ENCODE data around the gene ARHGEF7.
"Not testable (repeated sequence)": the region's sequence is repeated elsewhere in the genome, so short reads cannot be mapped to it uniquely, and the experiment has no call there.

The ARHGEF7 gene, protein sequence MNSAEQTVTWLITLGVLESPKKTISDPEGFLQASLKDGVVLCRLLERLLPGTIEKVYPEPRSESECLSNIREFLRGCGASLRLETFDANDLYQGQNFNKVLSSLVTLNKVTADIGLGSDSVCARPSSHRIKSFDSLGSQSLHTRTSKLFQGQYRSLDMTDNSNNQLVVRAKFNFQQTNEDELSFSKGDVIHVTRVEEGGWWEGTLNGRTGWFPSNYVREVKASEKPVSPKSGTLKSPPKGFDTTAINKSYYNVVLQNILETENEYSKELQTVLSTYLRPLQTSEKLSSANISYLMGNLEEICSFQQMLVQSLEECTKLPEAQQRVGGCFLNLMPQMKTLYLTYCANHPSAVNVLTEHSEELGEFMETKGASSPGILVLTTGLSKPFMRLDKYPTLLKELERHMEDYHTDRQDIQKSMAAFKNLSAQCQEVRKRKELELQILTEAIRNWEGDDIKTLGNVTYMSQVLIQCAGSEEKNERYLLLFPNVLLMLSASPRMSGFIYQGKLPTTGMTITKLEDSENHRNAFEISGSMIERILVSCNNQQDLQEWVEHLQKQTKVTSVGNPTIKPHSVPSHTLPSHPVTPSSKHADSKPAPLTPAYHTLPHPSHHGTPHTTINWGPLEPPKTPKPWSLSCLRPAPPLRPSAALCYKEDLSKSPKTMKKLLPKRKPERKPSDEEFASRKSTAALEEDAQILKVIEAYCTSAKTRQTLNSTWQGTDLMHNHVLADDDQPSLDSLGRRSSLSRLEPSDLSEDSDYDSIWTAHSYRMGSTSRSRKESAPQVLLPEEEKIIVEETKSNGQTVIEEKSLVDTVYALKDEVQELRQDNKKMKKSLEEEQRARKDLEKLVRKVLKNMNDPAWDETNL

DNA sequence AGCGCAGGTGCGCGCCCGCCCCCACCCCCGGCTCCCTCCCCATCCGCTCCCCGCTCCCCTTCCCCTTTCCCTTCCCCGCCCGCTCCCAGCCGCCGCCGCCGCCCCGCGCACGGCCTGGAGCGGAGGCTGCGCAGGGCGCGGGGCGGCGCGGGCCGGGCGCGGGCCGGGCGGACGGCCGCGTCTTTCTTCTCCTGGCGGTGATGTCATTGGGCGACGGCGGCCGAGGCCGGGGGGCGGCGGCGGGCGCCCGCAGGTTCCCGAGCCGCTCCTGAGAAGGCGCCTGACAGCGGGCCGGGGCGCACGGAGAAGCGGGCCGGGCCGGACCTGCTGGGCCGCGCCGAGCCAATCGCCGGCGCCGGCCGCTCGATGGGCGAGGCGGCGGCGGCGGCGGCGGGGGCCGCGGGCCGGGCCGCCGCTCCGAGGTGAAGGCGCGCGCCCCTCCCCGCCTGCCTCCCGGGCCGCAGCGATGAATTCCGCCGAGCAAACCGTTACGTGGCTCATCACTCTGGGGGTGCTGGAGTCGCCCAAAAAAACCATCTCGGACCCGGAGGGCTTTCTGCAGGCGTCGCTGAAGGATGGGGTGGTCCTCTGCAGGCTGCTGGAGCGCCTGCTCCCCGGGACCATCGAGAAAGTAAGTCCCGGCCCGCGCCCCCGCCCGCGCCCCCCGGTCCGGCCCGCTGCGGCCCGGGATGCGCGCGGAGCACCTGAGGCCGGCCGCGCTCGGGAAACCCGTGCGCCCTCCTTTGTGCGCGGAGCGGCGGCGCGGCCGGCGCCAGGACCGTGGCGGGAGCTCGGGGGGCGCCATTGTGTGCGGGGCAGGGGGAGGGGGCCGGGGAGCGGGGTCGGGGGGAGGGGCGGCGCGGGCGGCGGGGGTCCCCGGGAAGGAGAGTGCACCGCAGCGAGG lies at the start of gene ARHGEF7:
Gene ARHGEF7, plus strand, starts transcription at position 250 of the 904 bp plus-strand sequence. Its CDS starts 217 bp downstream, at position 467.
- peaks cover 4 to 5% of the 10 kb centered on the region in 2 donors for H3K4me1 ChIP-seq (ENCODE audit: control insufficient read depth in 1 of 2, insufficient read depth in 2 of 2, low read length in 2 of 2)
- peaks cover 51 to 59% of the 10 kb centered on the region in 2 donors for H3K27me3 ChIP-seq (ENCODE audit: control insufficient read depth in 1 of 2, insufficient read depth in 2 of 2, low read length in 2 of 2)

DNA sequence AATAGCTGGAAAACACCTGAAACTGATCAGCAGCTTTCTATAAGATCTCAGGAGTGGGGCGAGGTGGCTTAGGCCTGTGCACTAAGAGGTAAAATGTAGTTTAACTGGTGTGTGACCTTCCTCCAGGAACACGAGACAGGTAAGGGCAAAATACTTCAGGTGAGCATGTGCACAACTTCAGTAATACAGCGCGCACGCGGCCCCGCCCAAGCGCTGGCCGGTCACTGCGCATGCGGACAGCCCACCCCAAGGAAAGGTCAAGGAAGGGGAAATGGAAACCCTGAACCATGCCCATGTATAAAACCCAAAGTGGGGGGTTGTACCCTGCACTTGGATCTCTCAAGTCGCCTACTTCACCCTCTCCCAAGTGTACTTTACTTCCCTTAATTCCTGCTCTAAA lies 49.4 kb upstream of the ARHGEF7 start:
- Histone ChIP-seq H3K27ac (ENCODE audit: low read depth, low read length) (no peak overlapping the region), H3K36me3 (ENCODE audit: control insufficient read depth in 1 of 2, insufficient read depth in 2 of 2, low read length in 2 of 2) (no peaks in the 10 kb centered on the region), H3K4me1 (ENCODE audit: control insufficient read depth in 1 of 2, insufficient read depth in 2 of 2, low read length in 2 of 2) (peaks cover 0 to 3% of the 10 kb centered on the region in 2 donors), H3K9ac (ENCODE audit: low read depth in 1 of 2, low read length in 2 of 2) (no peak overlapping the region), H3K27me3 (ENCODE audit: control insufficient read depth in 1 of 2, insufficient read depth in 2 of 2, low read length in 2 of 2) (no peaks in the 10 kb centered on the region), H3K4me3 (ENCODE audit: low read depth in 1 of 2, low read length in 2 of 2) (no peak overlapping the region), H3K9me3 (ENCODE audit: control insufficient read depth in 1 of 2, low read length in 2 of 2) (peaks cover 0 to 4% of the 10 kb centered on the region in 2 donors)

More for the DNA sequence above, at the start of gene ARHGEF7:
- peak within 1 kb of the TSS in 1 of 2 donors; percentile 32 for H3K9ac ChIP-seq (ENCODE audit: low read depth in 1 of 2, low read length in 2 of 2)
- H3K27ac ChIP-seq (ENCODE audit: low read depth, low read length): no peak within 1 kb of the TSS
- no peaks in the 10 kb centered on the region for H3K9me3 ChIP-seq (ENCODE audit: control insufficient read depth in 1 of 2, low read length in 2 of 2)
- H3K36me3 ChIP-seq (ENCODE audit: control insufficient read depth in 1 of 2, insufficient read depth in 2 of 2, low read length in 2 of 2): no peaks in the 10 kb centered on the region
- H3K4me3 ChIP-seq (ENCODE audit: low read depth in 1 of 2, low read length in 2 of 2): peak within 1 kb of the TSS; percentile 69 to 75

DNA sequence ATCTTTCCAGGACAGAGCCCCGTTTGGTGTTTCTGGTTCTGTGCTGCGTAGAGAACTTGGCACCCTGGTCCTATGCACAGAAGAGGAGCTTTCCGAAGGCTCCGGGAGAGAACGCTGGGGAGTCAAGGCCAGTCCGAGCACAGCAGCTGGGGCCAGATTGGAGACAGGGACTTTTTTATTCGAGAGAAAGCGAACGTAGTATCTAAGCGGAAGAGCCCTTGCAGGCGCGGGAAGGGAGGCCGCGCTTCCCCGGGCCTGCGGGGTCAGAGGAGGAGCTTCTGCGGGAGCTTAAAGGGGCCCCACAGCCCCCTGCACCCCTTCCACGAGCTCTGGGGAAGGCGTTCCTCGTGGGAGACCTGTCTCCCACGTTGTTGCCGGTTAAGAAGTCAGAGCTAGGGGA lies 48.6 kb upstream of the ARHGEF7 start:
- Histone ChIP-seq H3K36me3 (ENCODE audit: control insufficient read depth in 1 of 2, insufficient read depth in 2 of 2, low read length in 2 of 2) (no peaks in the 10 kb centered on the region), H3K27me3 (ENCODE audit: control insufficient read depth in 1 of 2, insufficient read depth in 2 of 2, low read length in 2 of 2) (no peaks in the 10 kb centered on the region), H3K27ac (ENCODE audit: low read depth, low read length) (no peak overlapping the region), H3K9ac (ENCODE audit: low read depth in 1 of 2, low read length in 2 of 2) (peak overlapping the region in 1 of 2 donors; percentile 23), H3K4me3 (ENCODE audit: low read depth in 1 of 2, low read length in 2 of 2) (peak overlapping the region in 1 of 2 donors; percentile 44), H3K4me1 (ENCODE audit: control insufficient read depth in 1 of 2, insufficient read depth in 2 of 2, low read length in 2 of 2) (peaks cover 0 to 3% of the 10 kb centered on the region in 2 donors), H3K9me3 (ENCODE audit: control insufficient read depth in 1 of 2, low read length in 2 of 2) (peaks cover 0 to 7% of the 10 kb centered on the region in 2 donors)

DNA sequence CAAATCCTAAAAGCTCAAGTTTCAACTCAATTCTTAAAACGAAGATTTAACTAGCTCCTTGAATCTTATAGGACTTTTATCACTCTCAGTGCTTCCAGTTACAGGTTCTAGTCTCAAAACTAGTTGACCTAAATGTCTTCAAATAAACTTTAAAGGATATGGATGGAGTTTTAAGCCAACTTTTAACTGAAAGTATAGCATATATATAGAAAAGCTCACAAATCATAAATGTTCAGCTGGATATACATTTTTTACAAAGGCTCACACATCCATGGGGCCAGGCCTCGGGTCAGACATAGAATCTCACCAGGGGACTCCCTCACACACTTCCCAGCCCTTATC lies 47.1 kb upstream of the ARHGEF7 start:
- Histone ChIP-seq H3K9me3 (ENCODE audit: control insufficient read depth in 1 of 2, low read length in 2 of 2) (peaks cover 0 to 7% of the 10 kb centered on the region in 2 donors), H3K4me3 (ENCODE audit: low read depth in 1 of 2, low read length in 2 of 2) (no peak overlapping the region), H3K36me3 (ENCODE audit: control insufficient read depth in 1 of 2, insufficient read depth in 2 of 2, low read length in 2 of 2) (no peaks in the 10 kb centered on the region), H3K27ac (ENCODE audit: low read depth, low read length) (no peak overlapping the region), H3K4me1 (ENCODE audit: control insufficient read depth in 1 of 2, insufficient read depth in 2 of 2, low read length in 2 of 2) (peaks cover 0 to 3% of the 10 kb centered on the region in 2 donors), H3K27me3 (ENCODE audit: control insufficient read depth in 1 of 2, insufficient read depth in 2 of 2, low read length in 2 of 2) (no peaks in the 10 kb centered on the region), H3K9ac (ENCODE audit: low read depth in 1 of 2, low read length in 2 of 2) (no peak overlapping the region)

DNA sequence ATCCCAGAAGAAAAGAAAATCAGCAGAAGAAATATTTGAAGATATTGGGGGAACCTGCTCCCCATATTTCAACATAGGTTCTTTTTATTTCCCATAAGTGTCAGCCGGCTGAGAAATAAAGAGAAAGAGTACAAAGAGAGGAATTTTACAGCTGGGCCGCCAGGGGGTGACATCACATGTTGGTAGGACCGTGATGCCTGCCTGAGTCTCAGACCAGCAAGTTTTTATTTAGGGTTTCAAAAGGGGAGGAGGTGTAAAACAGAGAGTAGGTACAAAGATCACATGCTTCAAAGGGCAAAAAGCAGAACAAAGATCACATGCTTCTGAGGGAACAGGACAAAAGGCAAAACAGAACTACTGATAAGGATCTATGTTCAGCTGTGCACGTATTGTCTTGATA lies 44.0 kb upstream of the ARHGEF7 start:
- H3K9ac ChIP-seq (ENCODE audit: low read depth in 1 of 2, low read length in 2 of 2); H3K27me3 ChIP-seq (ENCODE audit: control insufficient read depth in 1 of 2, insufficient read depth in 2 of 2, low read length in 2 of 2); H3K4me3 ChIP-seq (ENCODE audit: low read depth in 1 of 2, low read length in 2 of 2); H3K27ac ChIP-seq (ENCODE audit: low read depth, low read length); H3K4me1 ChIP-seq (ENCODE audit: control insufficient read depth in 1 of 2, insufficient read depth in 2 of 2, low read length in 2 of 2); H3K36me3 ChIP-seq (ENCODE audit: control insufficient read depth in 1 of 2, insufficient read depth in 2 of 2, low read length in 2 of 2): not testable (repeated sequence)
- peaks cover 6 to 16% of the 10 kb centered on the region in 2 donors for H3K9me3 ChIP-seq (ENCODE audit: control insufficient read depth in 1 of 2, low read length in 2 of 2)

DNA sequence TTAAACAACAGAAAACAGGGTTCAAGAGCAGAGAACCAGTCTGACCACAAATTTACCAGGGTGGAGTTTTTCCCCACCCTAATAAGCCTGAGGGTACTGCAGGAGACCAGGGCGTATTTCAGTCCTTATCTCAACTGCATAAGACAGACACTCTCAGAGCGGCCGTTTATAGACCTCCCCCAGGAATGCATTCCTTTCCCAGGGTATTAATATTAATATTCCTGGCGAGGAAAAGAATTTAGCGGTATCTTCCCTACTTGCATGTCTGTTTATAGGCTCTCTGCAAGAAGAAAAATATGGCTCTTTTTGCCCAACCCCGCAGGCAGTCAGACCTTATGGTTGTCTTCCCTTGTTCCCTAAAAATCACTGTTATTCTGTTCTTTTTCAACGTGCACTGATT lies 43.6 kb upstream of the ARHGEF7 start:
- H3K9me3 ChIP-seq (ENCODE audit: control insufficient read depth in 1 of 2, low read length in 2 of 2): peaks cover 6 to 16% of the 10 kb centered on the region in 2 donors
- not testable (repeated sequence) for H3K27me3 ChIP-seq (ENCODE audit: control insufficient read depth in 1 of 2, insufficient read depth in 2 of 2, low read length in 2 of 2); H3K4me3 ChIP-seq (ENCODE audit: low read depth in 1 of 2, low read length in 2 of 2)

DNA sequence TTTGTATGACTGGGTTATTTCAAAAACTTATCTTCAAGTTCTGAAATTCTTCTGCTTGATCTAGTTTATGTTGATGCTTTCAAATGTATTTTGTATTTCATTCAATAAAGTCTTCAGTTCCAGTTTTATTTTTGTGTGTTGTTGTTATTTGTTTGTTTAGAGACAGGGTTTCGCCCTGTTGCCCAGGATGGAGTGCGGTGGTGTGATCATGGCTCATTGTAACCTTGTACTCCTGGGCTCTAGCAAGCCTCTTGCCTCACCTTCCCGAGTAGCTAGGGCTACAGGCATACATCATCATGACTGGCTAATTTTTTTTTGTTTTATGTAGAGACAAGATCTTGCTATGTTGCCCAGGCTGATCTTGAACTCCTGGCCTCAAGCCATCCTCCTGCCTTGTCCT lies 40.3 kb upstream of the ARHGEF7 start:
- Histone ChIP-seq H3K9ac (ENCODE audit: low read depth in 1 of 2, low read length in 2 of 2) (no peak overlapping the region), H3K4me3 (ENCODE audit: low read depth in 1 of 2, low read length in 2 of 2) (no peak overlapping the region), H3K4me1 (ENCODE audit: control insufficient read depth in 1 of 2, insufficient read depth in 2 of 2, low read length in 2 of 2) (no peaks in the 10 kb centered on the region), H3K36me3 (ENCODE audit: control insufficient read depth in 1 of 2, insufficient read depth in 2 of 2, low read length in 2 of 2) (no peaks in the 10 kb centered on the region), H3K9me3 (ENCODE audit: control insufficient read depth in 1 of 2, low read length in 2 of 2) (peaks cover 6 to 16% of the 10 kb centered on the region in 2 donors), H3K27ac (ENCODE audit: low read depth, low read length) (no peak overlapping the region), H3K27me3 (ENCODE audit: control insufficient read depth in 1 of 2, insufficient read depth in 2 of 2, low read length in 2 of 2) (no peaks in the 10 kb centered on the region)

More for the DNA sequence above, 43.6 kb upstream of the ARHGEF7 start:
- not testable (repeated sequence) for H3K4me1 ChIP-seq (ENCODE audit: control insufficient read depth in 1 of 2, insufficient read depth in 2 of 2, low read length in 2 of 2); H3K27ac ChIP-seq (ENCODE audit: low read depth, low read length); H3K36me3 ChIP-seq (ENCODE audit: control insufficient read depth in 1 of 2, insufficient read depth in 2 of 2, low read length in 2 of 2); H3K9ac ChIP-seq (ENCODE audit: low read depth in 1 of 2, low read length in 2 of 2)

DNA sequence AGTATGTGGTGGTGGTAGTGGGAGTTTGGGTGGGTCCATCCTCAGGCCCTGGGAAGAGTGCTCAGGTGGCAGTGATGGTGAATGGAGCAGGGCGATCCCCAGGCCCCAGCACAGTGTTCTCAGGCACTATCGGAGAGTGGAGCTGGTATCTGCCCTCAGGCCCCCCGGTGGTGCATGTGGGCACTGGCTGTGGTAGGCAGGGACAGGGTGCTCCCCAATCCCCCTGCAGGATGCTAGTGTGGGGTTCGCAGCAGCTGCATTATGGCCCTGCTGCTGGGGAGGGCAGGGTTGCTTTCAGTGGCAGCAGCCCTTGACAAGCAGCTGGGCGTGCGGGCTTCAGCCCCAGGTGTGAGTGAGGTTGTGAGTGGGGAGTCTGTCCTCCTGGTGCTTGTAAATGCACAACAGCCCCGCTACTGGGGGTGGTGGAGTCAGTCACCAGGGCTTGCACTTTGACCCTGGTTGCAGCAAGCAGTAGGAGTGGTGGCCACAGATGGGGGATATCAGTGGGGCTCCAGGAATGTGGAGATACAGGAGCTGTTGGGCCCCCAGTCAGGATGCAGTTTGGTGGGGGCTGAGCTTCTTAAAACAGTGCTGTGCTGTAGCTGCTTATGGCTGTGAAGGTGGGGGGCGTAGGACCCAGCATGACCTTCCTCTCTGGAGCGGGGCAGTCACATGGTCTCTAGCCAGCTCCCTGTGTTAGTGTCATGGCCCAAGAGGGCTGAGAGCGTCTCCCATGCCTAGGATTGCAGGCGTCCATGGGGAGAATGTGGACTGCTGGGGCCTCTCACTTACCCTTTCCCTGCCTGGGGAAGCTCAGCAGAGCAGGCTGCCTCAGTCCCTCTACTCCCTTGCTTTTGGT lies 38.7 kb upstream of the ARHGEF7 start:
- Histone ChIP-seq H3K4me1 (ENCODE audit: control insufficient read depth in 1 of 2, insufficient read depth in 2 of 2, low read length in 2 of 2) (no peaks in the 10 kb centered on the region), H3K36me3 (ENCODE audit: control insufficient read depth in 1 of 2, insufficient read depth in 2 of 2, low read length in 2 of 2) (no peaks in the 10 kb centered on the region), H3K27ac (ENCODE audit: low read depth, low read length) (no peak overlapping the region), H3K4me3 (ENCODE audit: low read depth in 1 of 2, low read length in 2 of 2) (no peak overlapping the region), H3K9ac (ENCODE audit: low read depth in 1 of 2, low read length in 2 of 2) (no peak overlapping the region), H3K27me3 (ENCODE audit: control insufficient read depth in 1 of 2, insufficient read depth in 2 of 2, low read length in 2 of 2) (no peaks in the 10 kb centered on the region), H3K9me3 (ENCODE audit: control insufficient read depth in 1 of 2, low read length in 2 of 2) (peaks cover 6 to 9% of the 10 kb centered on the region in 2 donors)

DNA sequence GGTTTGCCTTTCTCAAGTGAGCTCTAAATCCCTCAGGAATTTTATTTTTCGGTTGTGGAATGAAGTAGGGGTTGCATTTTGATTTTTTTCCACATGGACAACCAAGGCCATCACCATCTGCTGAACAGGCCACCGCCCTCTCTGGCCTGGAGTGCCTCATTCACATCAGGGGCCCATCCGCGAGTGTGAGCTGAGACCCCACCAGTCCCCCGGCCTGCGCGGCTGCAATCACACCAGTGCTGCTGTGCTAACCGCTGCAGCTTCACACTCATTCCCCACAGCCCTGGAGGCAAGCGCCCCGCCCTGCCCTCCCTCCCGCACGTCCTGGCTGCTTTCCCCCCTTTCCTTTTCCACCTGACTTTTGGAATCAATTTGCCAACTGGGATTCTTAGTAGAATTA lies 35.7 kb upstream of the ARHGEF7 start:
- H3K27ac ChIP-seq (ENCODE audit: low read depth, low read length): no peak overlapping the region
- peaks cover 6% of the 10 kb centered on the region in 2 donors for H3K9me3 ChIP-seq (ENCODE audit: control insufficient read depth in 1 of 2, low read length in 2 of 2)
- no peaks in the 10 kb centered on the region for H3K4me1 ChIP-seq (ENCODE audit: control insufficient read depth in 1 of 2, insufficient read depth in 2 of 2, low read length in 2 of 2)
- no peaks in the 10 kb centered on the region for H3K36me3 ChIP-seq (ENCODE audit: control insufficient read depth in 1 of 2, insufficient read depth in 2 of 2, low read length in 2 of 2)
- H3K9ac ChIP-seq (ENCODE audit: low read depth in 1 of 2, low read length in 2 of 2): no peak overlapping the region
- no peak overlapping the region for H3K4me3 ChIP-seq (ENCODE audit: low read depth in 1 of 2, low read length in 2 of 2)
- H3K27me3 ChIP-seq (ENCODE audit: control insufficient read depth in 1 of 2, insufficient read depth in 2 of 2, low read length in 2 of 2): no peaks in the 10 kb centered on the region
